ENCODE data around the gene POU3F1. TPM values are rescaled to one million over a fixed set of nuclear protein-coding genes. Genes with fewer than 3 reads are reported as not detected.
A peak's percentile ranks its signal among the peaks of the same experiment; 100 is the strongest.

The POU3F1 gene
- total RNA-seq, 1 experiment from 2014 or later: 5.8 TPM

GRCh38 chr1:37994886-37995566 lies 51.6 kb downstream of the POU3F1 start:
- no peak overlapping the region; the same call in 1 of the 2 replicates for H3K4ac ChIP-seq (ENCODE audit: low read depth, low read length)
- no peak overlapping the region for H4K91ac ChIP-seq (ENCODE audit: insufficient read length, low read depth, low read length)
- peaks cover 17% of the 10 kb centered on the region for H3K4me1 ChIP-seq (ENCODE audit: insufficient read depth, low read length)
- peak overlapping the region; percentile 31 for H3K4me2 ChIP-seq (ENCODE audit: insufficient read depth, insufficient read length, low read length)
- H2BK12ac ChIP-seq (ENCODE audit: insufficient read length, low read depth, low read length): no peak overlapping the region
- H3K27me3 Mint-ChIP-seq (ENCODE audit: low read depth): no peaks in the 10 kb centered on the region
- TF ChIP-seq CTCF (conservative IDR thresholded peaks at IDR 0.05): no peak
- no peak overlapping the region for H2AFZ ChIP-seq (ENCODE audit: low read length)
- no peak overlapping the region for H2BK20ac ChIP-seq (ENCODE audit: low read depth, low read length, poor library complexity, severe bottlenecking)
- peaks cover 13% of the 10 kb centered on the region for H3K23me2 ChIP-seq (ENCODE audit: insufficient read length, low read depth, low read length, poor library complexity, severe bottlenecking)
- H3K18ac ChIP-seq (ENCODE audit: insufficient read length, low read depth, low read length): peak overlapping the region; percentile 78
- H2AK5ac ChIP-seq (ENCODE audit: insufficient read length, low read length): no peak overlapping the region
- H2BK15ac ChIP-seq (ENCODE audit: low read depth, low read length): 0 out of 2 replicates have a peak overlapping the region, but pooled peaks have one; percentile 32
- peak overlapping the region; percentile 73 for H3K14ac ChIP-seq (ENCODE audit: insufficient read depth, low read length)
- H3K23ac ChIP-seq (ENCODE audit: insufficient read length, low read depth, low read length): no peak overlapping the region
- no peak overlapping the region for H3T11ph ChIP-seq (ENCODE audit: low read length)
- H3K9me3 Mint-ChIP-seq: no peaks in the 10 kb centered on the region; a peak in 1 of 5 replicates
- peak overlapping the region; percentile 72 for H4K8ac ChIP-seq (replicated peaks; ENCODE audit: insufficient read length, low read depth, low read length)
- no peaks in the 10 kb centered on the region for H3K79me1 ChIP-seq (ENCODE audit: insufficient read depth, low read depth, low read length, poor library complexity, severe bottlenecking)
- H3K9ac ChIP-seq (ENCODE audit: extremely low read depth, insufficient read length, low read length): peak overlapping the region; percentile 52
- H3K27ac Mint-ChIP-seq: peak overlapping the region; percentile 41 to 80 (median 73)
- peak overlapping the region; percentile 20 for H3K27ac ChIP-seq (ENCODE audit: insufficient read length, low read depth, low read length)
- peaks cover 23 to 36% of the 10 kb centered on the region in 2 experiments for H3K4me1 Mint-ChIP-seq
- peak overlapping the region; percentile 83 for H2BK5ac ChIP-seq (ENCODE audit: insufficient read length, low read length)
- peaks cover 16 to 35% (median 32%) of the 10 kb centered on the region in 3 experiments for H3K36me3 Mint-ChIP-seq (ENCODE audit: insufficient read depth in 1 of 3, low read depth in 3 of 3)
- H4K20me1 ChIP-seq (ENCODE audit: control insufficient read depth, insufficient read depth, insufficient read length): no peaks in the 10 kb centered on the region
- no peak for DNase-seq
- no peak overlapping the region for H2BK120ac ChIP-seq (ENCODE audit: low read depth, low read length, poor library complexity, severe bottlenecking)
- no peaks in the 10 kb centered on the region for H3K27me3 ChIP-seq (ENCODE audit: insufficient read depth, low read length)
- H3K79me2 ChIP-seq (ENCODE audit: insufficient read depth, low read length): no peaks in the 10 kb centered on the region
- peak overlapping the region; percentile 76 for H4K5ac ChIP-seq (ENCODE audit: insufficient read length, low read depth, low read length)
- WGBS (ENCODE audit: extremely low coverage, insufficient read length, low lambda C conversion rate): no CpG with 5 or more reads among the region's 11 CpGs
- H3K56ac ChIP-seq (ENCODE audit: insufficient read length, low read depth, low read length): no peak overlapping the region
- peak overlapping the region; percentile 65 to 73 for H3K4me3 Mint-ChIP-seq
- no peaks in the 10 kb centered on the region for H3K9me3 ChIP-seq (ENCODE audit: control insufficient read depth, low read depth, low read length)

Small RNA genes within 50 kb of the gene (microRNA-seq; reads per million reads assigned to microRNA genes)
- gene MIR3659 (ENCODE audit: borderline microRNAs expressed): 4.9 reads per million, percentile 35 among the genes with 10 or more reads in this experiment

Other genes starting within 250 kb of the POU3F1 start
- gene C1orf122, start 239.0 kb downstream of the POU3F1 start, total RNA-seq (2021): 59.3 and 61.5 TPM in 2 replicates
- 28.0 and 28.6 TPM in 2 replicates for gene YRDC, start 238.6 kb downstream of the POU3F1 start, total RNA-seq (2021)
- 17.0 and 17.5 TPM in 2 replicates for gene MTF1, start 187.2 kb downstream of the POU3F1 start, total RNA-seq (2021)
- 28.2 and 28.8 TPM in 2 replicates for gene INPP5B, start 99.7 kb downstream of the POU3F1 start, total RNA-seq (2021)
- 143 and 144 TPM in 2 replicates for gene SF3A3, start 56.8 kb downstream of the POU3F1 start, total RNA-seq (2021)
- 32.8 and 34.2 TPM in 2 replicates for gene FHL3, start 41.3 kb downstream of the POU3F1 start, total RNA-seq (2021)
- 52.4 and 63.1 TPM in 2 replicates for gene UTP11, start 34.1 kb downstream of the POU3F1 start, total RNA-seq (2021)

Data from H9 (cell line).